Measurements from ENCODE around the gene RIN1.

RIN1 gene

GRCh38 chr11:66302656-66303055 is 33.6 kb downstream of the RIN1 start:
- no peak for DNase-seq (ENCODE audit: low read depth in 2 of 3, low spot score in 2 of 3)

- no peak for DNase-seq (ENCODE audit: low read depth in 2 of 3, low spot score in 2 of 3)
Measured at GRCh38 chr11:66299186-66299585, 37.0 kb downstream of the RIN1 start.

GRCh38 chr11:66297610-66298009 is 38.6 kb downstream of the RIN1 start:
- DNase-seq (ENCODE audit: low read depth in 2 of 3, low spot score in 2 of 3) = no peak

- DNase-seq (ENCODE audit: low read depth in 2 of 3, low spot score in 2 of 3) = no peak
Measured at GRCh38 chr11:66294626-66295620, 41.3 kb downstream of the RIN1 start.

- no peak for DNase-seq (ENCODE audit: low read depth in 2 of 3, low spot score in 2 of 3)
Measured at GRCh38 chr11:66293777-66294625, 42.2 kb downstream of the RIN1 start.

GRCh38 chr11:66293352-66293751 is 42.9 kb downstream of the RIN1 start:
- DNase-seq (ENCODE audit: low read depth in 2 of 3, low spot score in 2 of 3) = no peak

GRCh38 chr11:66292543-66293332 is 43.5 kb downstream of the RIN1 start:
- DNase-seq (ENCODE audit: low read depth in 2 of 3, low spot score in 2 of 3) = no peak

- no peak for DNase-seq (ENCODE audit: low read depth in 2 of 3, low spot score in 2 of 3)
Measured at GRCh38 chr11:66291706-66292542, 44.3 kb downstream of the RIN1 start, which contains the start of gene TMEM151A. TMEM151A (plus strand) TSS chr11:66291894; CDS start chr11:66292014, 120 bp downstream.

- no peak for DNase-seq (ENCODE audit: low read depth in 2 of 3, low spot score in 2 of 3)
Measured at GRCh38 chr11:66291303-66291705, 44.9 kb downstream of the RIN1 start.

GRCh38 chr11:66290330-66290621 is 46.0 kb downstream of the RIN1 start:
- no peak for DNase-seq (ENCODE audit: low read depth in 2 of 3, low spot score in 2 of 3)

GRCh38 chr11:66289548-66290329 is 46.5 kb downstream of the RIN1 start:
- peak in 1 of 3 experiments; percentile 69 for DNase-seq (ENCODE audit: low read depth in 2 of 3, low spot score in 2 of 3)

GRCh38 chr11:66288671-66289547 is 47.3 kb downstream of the RIN1 start, which contains the start of gene YIF1A:
YIF1A (minus strand) TSS chr11:66289143; CDS start chr11:66288985, 158 bp downstream.
- peak; percentile 81 to 97 (median 91) for DNase-seq (ENCODE audit: low read depth in 2 of 3, low spot score in 2 of 3)

- DNase-seq (ENCODE audit: low read depth in 2 of 3, low spot score in 2 of 3) = no peak
Measured at GRCh38 chr11:66287889-66288670, 48.2 kb downstream of the RIN1 start.

- no peak for DNase-seq (ENCODE audit: low read depth in 2 of 3, low spot score in 2 of 3)
Measured at GRCh38 chr11:66287211-66287888, 48.9 kb downstream of the RIN1 start.

GRCh38 chr11:66286699-66287098 is 49.5 kb downstream of the RIN1 start:
- no peak for DNase-seq (ENCODE audit: low read depth in 2 of 3, low spot score in 2 of 3)

- no peak for DNase-seq (ENCODE audit: low read depth in 2 of 3, low spot score in 2 of 3)
Measured at GRCh38 chr11:66285250-66285947, 50.8 kb downstream of the RIN1 start.

All from activated CD8-positive, alpha-beta memory T cell treated with anti-CD3 and anti-CD28 coated beads for 48 hours (primary cell).